Fibroblast of villous mesenchyme (primary cell): ENCODE results near the gene MISP3. TPM values are rescaled to one million over a fixed set of nuclear protein-coding genes. Genes with fewer than 3 reads are reported as not detected.
"Not testable (repeated sequence)": the region's sequence is repeated elsewhere in the genome, so short reads cannot be mapped to it uniquely, and the experiment has no call there.

Source experiments
- DNase-seq: peaks from one replicate; pipeline ENCODE4 v3.0.0-alpha.2; 2010; ENCODE audit warnings: low read depth
- H3K4me3 ChIP-seq: 2 replicates; pipeline ENCODE4 v1.5.1; 2011; ENCODE audit warnings: low read depth, mild to moderate bottlenecking, low read length
- CTCF ChIP-seq: IDR thresholded peaks from 2 replicates; pipeline ENCODE4 v1.5.1; 2012; ENCODE audit warnings: low read depth, mild to moderate bottlenecking, low read length; ENCODE audit not compliant: insufficient read depth
- total RNA-seq: library from RNA; depleted of rRNA; stranded (reverse); fragments of >200 nt; gene quantifications from 2 replicates; pipeline ENCODE4 v1.2.3, GENCODE V29; 2012

The MISP3 gene
- under 0.01 and 0.32 TPM in 2 replicates for total RNA-seq

GRCh38 chr19:14072535-14073260 lies at the start of gene MISP3:
Gene MISP3, plus strand, starts transcription at chr19:14072786. Its CDS starts 524 bp downstream, at chr19:14073310.
- no peak for TF ChIP-seq CTCF
- peak within 1 kb of the TSS; percentile 71 for H3K4me3 ChIP-seq
- peak; percentile 53 for DNase-seq

- peak; percentile 67 for TF ChIP-seq CTCF
- peak; percentile 56 for DNase-seq
- no peak overlapping the region for H3K4me3 ChIP-seq
Observed at GRCh38 chr19:14023404-14024235, 49.0 kb upstream of the MISP3 start.

DNA sequence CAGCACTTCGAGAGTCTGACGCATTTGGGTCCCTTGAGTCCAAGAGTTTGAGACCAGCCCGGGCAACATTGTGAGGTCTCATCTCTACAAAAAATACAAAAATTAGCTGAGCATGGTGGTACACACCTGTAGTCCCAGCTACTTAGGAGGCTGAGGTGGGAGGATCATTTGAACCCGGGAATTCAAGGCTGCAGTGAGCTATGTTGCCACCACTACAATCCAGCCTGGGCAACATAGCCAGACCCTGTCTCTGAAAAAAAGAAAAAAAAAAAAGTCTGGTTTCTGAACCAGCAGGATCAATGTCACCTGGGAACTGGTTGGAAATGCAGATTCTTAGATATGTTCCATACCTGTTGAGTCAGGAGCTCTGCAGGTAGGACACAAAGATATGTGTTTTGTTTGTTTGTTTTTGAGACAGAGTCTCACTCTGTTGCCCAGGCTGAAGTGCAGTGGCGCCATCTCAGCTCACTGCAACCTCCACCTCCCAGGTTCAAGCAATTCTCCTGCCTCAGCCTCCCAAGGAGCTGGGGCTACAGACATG lies 45.9 kb upstream of the MISP3 start:
- not testable (repeated sequence) for H3K4me3 ChIP-seq, DNase-seq

- no peak for DNase-seq
- TF ChIP-seq CTCF, result no peak
- no peak within 1 kb of the TSS for H3K4me3 ChIP-seq
Observed at GRCh38 chr19:14027856-14028450, 44.6 kb upstream of the MISP3 start, which contains the start of gene RLN3. Gene RLN3, plus strand, starts transcription at chr19:14028148. Its CDS starts 57 bp downstream, at chr19:14028205.

GRCh38 chr19:14028901-14029300 lies 43.7 kb upstream of the MISP3 start:
- no peak overlapping the region for H3K4me3 ChIP-seq
- DNase-seq, result no peak
- no peak for TF ChIP-seq CTCF

DNA sequence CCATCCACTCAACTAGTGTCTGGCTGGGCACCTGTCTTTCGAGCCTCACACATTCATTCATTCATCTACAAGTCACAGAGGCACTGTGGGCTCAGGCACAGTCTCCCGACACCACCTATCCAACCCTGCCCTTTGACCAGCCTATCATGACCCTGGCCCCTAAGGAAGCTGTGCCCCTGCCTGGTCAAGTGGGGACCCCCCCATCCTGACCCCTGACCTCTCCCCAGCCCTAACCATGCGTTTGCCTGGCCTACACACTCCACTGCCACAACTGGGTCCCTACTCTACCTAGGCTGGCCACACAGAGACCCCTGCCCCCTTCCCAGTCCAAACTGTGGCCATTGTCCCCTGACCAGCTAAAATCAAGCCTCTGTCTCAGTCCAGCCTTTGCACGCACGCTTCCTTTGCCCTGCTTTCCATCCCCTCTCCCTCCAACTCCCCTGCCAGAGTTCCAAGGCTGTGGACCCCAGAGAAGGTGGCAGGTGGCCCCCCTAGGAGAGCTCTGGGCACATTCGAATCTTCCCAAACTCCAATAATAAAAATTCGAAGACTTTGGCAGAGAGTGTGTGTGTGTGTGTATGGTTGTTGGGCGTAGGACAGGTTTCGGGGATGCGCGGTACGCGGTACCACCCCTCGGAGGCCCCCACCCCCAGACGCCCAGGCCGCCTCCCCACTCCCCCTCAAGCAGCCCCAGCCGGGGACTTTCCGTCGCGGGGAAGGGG lies 41.4 kb upstream of the MISP3 start:
- no peak for TF ChIP-seq CTCF
- no peak for DNase-seq

More for the DNA sequence above, 41.4 kb upstream of the MISP3 start:
- H3K4me3 ChIP-seq, result peak overlapping the region; percentile 73
